GM12878 (cell line): ENCODE results near the gene MYCBPAP.

ENCODE experiments used
- HDAC2 ChIP-seq: fragments of 200-600 bp; sonication (generic); IDR thresholded peaks from 2 replicates; pipeline ENCODE4 v1.6.1; 2017
- JUND ChIP-seq: IDR thresholded peaks from 2 replicates; pipeline ENCODE4 v1.6.1; 2012; ENCODE audit warnings: low read depth, mild to moderate bottlenecking, low read length, improper control_type of control experiment, moderate library complexity
- MEF2A ChIP-seq: IDR thresholded peaks from 2 replicates; pipeline ENCODE4 v1.6.1; 2011; ENCODE audit warnings: low read depth, mild to moderate bottlenecking, low read length, moderate library complexity; ENCODE audit not compliant: insufficient read depth
- NRF1 ChIP-seq: conservative IDR thresholded peaks from 2 replicates; pipeline ENCODE4 v1.6.1; 2011; ENCODE audit warnings: mild to moderate bottlenecking, low read depth, low read length, improper control_type of control experiment

DNA sequence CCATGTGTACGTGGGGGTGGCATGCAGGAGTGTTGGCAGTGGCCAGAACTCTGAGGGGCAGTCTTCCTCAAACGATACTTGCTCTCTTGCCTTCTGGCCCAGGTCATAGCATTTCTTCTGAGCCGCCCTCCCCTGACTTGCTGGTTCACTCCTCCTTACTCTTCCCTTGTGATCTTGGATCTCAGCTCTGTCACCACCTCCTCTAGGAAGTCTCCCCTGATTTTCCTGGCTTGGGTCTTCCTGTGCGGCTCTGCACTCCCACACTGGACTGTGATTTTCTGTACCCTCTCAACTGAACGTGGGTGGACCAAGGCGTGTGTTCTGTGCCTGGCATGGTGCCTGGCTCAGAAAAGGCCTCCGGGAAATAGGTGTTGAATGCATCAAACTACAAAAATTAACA, 27.2 kb downstream of the MYCBPAP start:
- no peak for TF ChIP-seq HDAC2
- TF ChIP-seq MEF2A: no peak
- TF ChIP-seq NRF1: no peak
- no peak for TF ChIP-seq JUND
